SK-N-SH (cell line): ENCODE results near the gene DCAF8. TPM values are rescaled to one million over a fixed set of nuclear protein-coding genes. Genes with fewer than 3 reads are reported as not detected.

Source experiments
- CTCF ChIA-PET: fragments of 300-600, 350-600 bp; formaldehyde crosslinking; extraction: SDS; loops from one replicate; lab custom pipeline; 2021; lab: Yijun Ruan, JAX
- POLR2A ChIA-PET: fragments of 350-600 bp; sonication (Branson Sonifier 250); formaldehyde crosslinking; extraction: SDS; loops from one replicate; lab custom pipeline; 2020; ENCODE audit warnings: antibody characterized with exemption, inconsistent platforms; lab: Yijun Ruan, JAX
- DNase-seq: peaks from one replicate; pipeline ENCODE4 v3.0.0; 2012
- H2AFZ ChIP-seq: fragments of 200-600 bp; sonication (generic); 2 replicates; pipeline ENCODE4 v1.8.1; 2016; ENCODE audit warnings: antibody characterized with exemption, mild to moderate bottlenecking, low read depth
- H3F3A ChIP-seq: fragments of 200-600 bp; sonication (generic); replicated peaks from 2 replicates; pipeline ENCODE3; 2016; ENCODE audit warnings: antibody characterized with exemption, mild to moderate bottlenecking; ENCODE audit not compliant: insufficient read depth
- H3K27ac ChIP-seq, 2 experiments: fragments of 200-500 bp in 1 of 2; fragments of 200-600 bp in 1 of 2; sonication (Bioruptor generic) in 1 of 2; sonication (generic), shearing (Covaris generic) in 1 of 2; 2 replicates each; pipeline versions ENCODE4 v1.5.1 to v1.6.1; 2014 to 2016; ENCODE audit warnings: low read depth in 2 of 2, inconsistent platforms in 1 of 2, low read length in 1 of 2, mild to moderate bottlenecking in 1 of 2, mixed read lengths in 1 of 2
- H3K27me3 ChIP-seq: fragments of 200-600 bp; sonication (generic), shearing (Covaris generic); 2 replicates; pipeline ENCODE4 v1.6.1; 2016; ENCODE audit warnings: mixed run types; ENCODE audit not compliant: insufficient read depth
- H3K36me3 ChIP-seq, 2 experiments: fragments of 200-500 bp in 1 of 2; fragments of 200-600 bp in 1 of 2; sonication (Bioruptor generic) in 1 of 2; sonication (generic) in 1 of 2; replicated peaks in 1 of 2; 2 replicates each; pipeline versions ENCODE3 to v1.5.1; 2014 to 2016; ENCODE audit warnings: low read length in 1 of 2, mild to moderate bottlenecking in 1 of 2; ENCODE audit not compliant: insufficient read depth in 2 of 2, control insufficient read depth in 1 of 2
- H3K4me1 ChIP-seq, 2 experiments: fragments of 200-500 bp in 1 of 2; fragments of 200-600 bp in 1 of 2; sonication (Bioruptor generic) in 1 of 2; sonication (generic), shearing (Covaris generic) in 1 of 2; 2 replicates each; pipeline versions ENCODE4 v1.5.1 to v1.6.1; 2014 to 2016; ENCODE audit warnings: low read depth in 1 of 2, low read length in 1 of 2, mixed run types in 1 of 2; ENCODE audit not compliant: insufficient read depth in 2 of 2, control insufficient read depth in 1 of 2
- H3K4me2 ChIP-seq: fragments of 200-600 bp; sonication (generic), shearing (Covaris generic); 2 replicates; pipeline ENCODE4 v1.6.1; 2017; ENCODE audit warnings: mixed run types
- H3K4me3 ChIP-seq, 2 experiments: fragments of 200-500 bp in 1 of 2; fragments of 200-600 bp in 1 of 2; sonication (Bioruptor generic) in 1 of 2; sonication (generic), shearing (Covaris generic) in 1 of 2; 2 replicates each; pipeline versions ENCODE4 v1.5.1 to v1.8.1; 2014 to 2016; ENCODE audit warnings: low read depth in 2 of 2, inconsistent platforms in 1 of 2, low read length in 1 of 2, mild to moderate bottlenecking in 1 of 2, mixed read lengths in 1 of 2, moderate library complexity in 1 of 2
- H3K79me2 ChIP-seq: fragments of 200-600 bp; sonication (generic); 2 replicates; pipeline ENCODE4 v1.8.1; 2017; ENCODE audit warnings: mild to moderate bottlenecking; ENCODE audit not compliant: insufficient read depth
- H3K9ac ChIP-seq: fragments of 200-600 bp; sonication (generic); 2 replicates; pipeline ENCODE4 v1.6.1; 2017; ENCODE audit warnings: mixed run types
- H3K9me2 ChIP-seq: fragments of 200-600 bp; sonication (generic); 2 replicates; pipeline ENCODE4 v1.6.1; 2017; ENCODE audit warnings: mixed run types
- H3K9me3 ChIP-seq: fragments of 200-600 bp; sonication (generic); 2 replicates; pipeline ENCODE4 v1.6.1; 2017; ENCODE audit warnings: mixed run types, mild to moderate bottlenecking, moderate library complexity
- H4K20me1 ChIP-seq: fragments of 200-600 bp; sonication (generic); 2 replicates; pipeline ENCODE4 v1.6.1; 2017; ENCODE audit warnings: mild to moderate bottlenecking, mixed run types; ENCODE audit not compliant: insufficient read depth
- CTCF ChIP-seq: fragments of 200-600 bp; sonication (generic); IDR thresholded peaks from 2 replicates; pipeline ENCODE4 v1.6.1; 2017; ENCODE audit warnings: antibody characterized with exemption, mild to moderate bottlenecking, moderate library complexity
- EZH2phosphoT487 ChIP-seq: fragments of 200-600 bp; sonication (generic); IDR thresholded peaks from 2 replicates; pipeline ENCODE4 v1.6.1; 2017; ENCODE audit warnings: low read depth, mixed run types, mild to moderate bottlenecking, antibody characterized with exemption, moderate library complexity, borderline replicate concordance
- GATA2 ChIP-seq: sonication (generic); formaldehyde crosslinking; IDR thresholded peaks from 2 replicates; pipeline ENCODE4 v1.5.0; 2020; ENCODE audit warnings: mild to moderate bottlenecking, missing genetic modification reagents
- MAX ChIP-seq: IDR thresholded peaks from 2 replicates; pipeline ENCODE4 v1.4.0; 2012; ENCODE audit warnings: low read depth
- NRF1 ChIP-seq: IDR thresholded peaks from 2 replicates; pipeline ENCODE4 v1.6.1; 2012; ENCODE audit warnings: low read depth, mild to moderate bottlenecking, low read length
- PBX3 ChIP-seq: IDR thresholded peaks from 2 replicates; pipeline ENCODE4; 2012
- RAD21 ChIP-seq: IDR thresholded peaks from 2 replicates; pipeline ENCODE4 v1.6.1; 2012; ENCODE audit warnings: mild to moderate bottlenecking, low read length
- REST ChIP-seq: IDR thresholded peaks from 2 replicates; pipeline ENCODE4 v1.6.1; 2012; ENCODE audit warnings: mild to moderate bottlenecking, low read depth, low read length, moderate library complexity
- RFX5 ChIP-seq: IDR thresholded peaks from 2 replicates; pipeline ENCODE4 v1.6.1; 2012; ENCODE audit warnings: mild to moderate bottlenecking, improper control_type of control experiment, low read length
- RXRA ChIP-seq: IDR thresholded peaks from 2 replicates; pipeline ENCODE4 v1.4.0; 2012; ENCODE audit warnings: low read depth, mild to moderate bottlenecking, borderline replicate concordance
- polyA plus RNA-seq, 3 experiments: library from polyadenylated mRNA; depleted of rRNA; stranded (reverse); fragments of >200 nt; gene quantifications; 2 replicates each; pipeline ENCODE4 v1.2.3, GENCODE V29; 2012

DCAF8 gene
- polyA plus RNA-seq, 1 of the 3 experiments (the other 2 are of a cell fraction), result 108 TPM

GRCh38 chr1:160309185-160309557 is 46.8 kb upstream of the DCAF8 start:
- H3K4me3 ChIP-seq, result no peak overlapping the region
- no peak for TF ChIP-seq RFX5
- no peak for TF ChIP-seq RXRA
- TF ChIP-seq EZH2phosphoT487, result no peak
- no peak for TF ChIP-seq REST
- no peak for TF ChIP-seq PBX3
- no peak for TF ChIP-seq GATA2
- no peak for TF ChIP-seq RAD21
- no peak for TF ChIP-seq MAX
- no peak for TF ChIP-seq NRF1
- TF ChIP-seq CTCF, result no peak
- TF ChIP-seq, all 33 proteins: peak for 0
- H3K9me2 ChIP-seq, result no peaks in the 10 kb centered on the region
- ChIA-PET POLR2A (no interaction called here), CTCF (interaction anchor here (1.2 to 6.8 kb wide), 2 partner anchors 17 to 44 kb away, joined by 3 to 63 read pairs; no protein-coding TSS in a partner anchor)
- peaks cover 21% of the 10 kb centered on the region for H3F3A ChIP-seq
- H3K4me2 ChIP-seq, result no peak overlapping the region
- peaks cover 6% of the 10 kb centered on the region; the same call in 1 of the 2 replicates for H4K20me1 ChIP-seq
- no peak for DNase-seq
- no peak overlapping the region; a peak in 1 of 4 replicates for H3K27ac ChIP-seq
- H3K9me3 ChIP-seq, result no peaks in the 10 kb centered on the region
- no peaks in the 10 kb centered on the region for H3K4me1 ChIP-seq
- H3K36me3 ChIP-seq, result peaks cover 83 to 95% of the 10 kb centered on the region in 2 experiments
- H3K9ac ChIP-seq, result no peak overlapping the region
- H3K27me3 ChIP-seq, result no peaks in the 10 kb centered on the region
- no peak overlapping the region for H2AFZ ChIP-seq
- peaks cover 7% of the 10 kb centered on the region; the same call in 1 of the 2 replicates for H3K79me2 ChIP-seq
